Erythroblast (primary cell): ENCODE measurements around the gene OR2A5.

Source experiments
- GATA1 ChIP-seq: IDR thresholded peaks from 2 replicates; pipeline ENCODE4 v1.6.1; 2011; ENCODE audit warnings: low read depth, mild to moderate bottlenecking, control low read depth, low read length, moderate library complexity
- POLR2A ChIP-seq: IDR thresholded peaks from 2 replicates; pipeline ENCODE4 v1.6.1; 2011; ENCODE audit warnings: mild to moderate bottlenecking, low read length

DNA sequence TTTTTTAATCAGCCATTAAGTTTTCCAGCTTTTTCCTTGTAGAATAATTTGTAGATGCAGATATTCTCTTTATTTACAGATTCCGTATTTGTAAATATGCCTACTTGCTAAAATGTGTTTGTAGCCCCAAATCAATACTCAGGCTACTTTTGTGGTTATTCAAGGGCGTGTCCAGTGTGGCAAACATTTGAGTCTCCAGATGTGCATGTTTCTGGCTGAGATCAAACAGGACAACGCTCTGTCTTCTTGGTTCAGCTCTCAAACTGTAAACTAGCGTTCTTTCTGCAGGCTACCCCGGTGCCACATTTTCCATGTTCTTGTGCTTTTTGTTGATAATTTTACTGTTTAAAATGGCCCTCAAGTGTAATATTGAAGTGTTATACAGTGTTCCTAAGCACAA is 16.2 kb upstream of the OR2A5 start:
- TF ChIP-seq POLR2A (no peak), GATA1 (no peak)
